ENCODE measurements around the gene C1QTNF12.
"Not testable (repeated sequence)": the region's sequence is repeated elsewhere in the genome, so short reads cannot be mapped to it uniquely, and the experiment has no call there.

Gene C1QTNF12

DNA sequence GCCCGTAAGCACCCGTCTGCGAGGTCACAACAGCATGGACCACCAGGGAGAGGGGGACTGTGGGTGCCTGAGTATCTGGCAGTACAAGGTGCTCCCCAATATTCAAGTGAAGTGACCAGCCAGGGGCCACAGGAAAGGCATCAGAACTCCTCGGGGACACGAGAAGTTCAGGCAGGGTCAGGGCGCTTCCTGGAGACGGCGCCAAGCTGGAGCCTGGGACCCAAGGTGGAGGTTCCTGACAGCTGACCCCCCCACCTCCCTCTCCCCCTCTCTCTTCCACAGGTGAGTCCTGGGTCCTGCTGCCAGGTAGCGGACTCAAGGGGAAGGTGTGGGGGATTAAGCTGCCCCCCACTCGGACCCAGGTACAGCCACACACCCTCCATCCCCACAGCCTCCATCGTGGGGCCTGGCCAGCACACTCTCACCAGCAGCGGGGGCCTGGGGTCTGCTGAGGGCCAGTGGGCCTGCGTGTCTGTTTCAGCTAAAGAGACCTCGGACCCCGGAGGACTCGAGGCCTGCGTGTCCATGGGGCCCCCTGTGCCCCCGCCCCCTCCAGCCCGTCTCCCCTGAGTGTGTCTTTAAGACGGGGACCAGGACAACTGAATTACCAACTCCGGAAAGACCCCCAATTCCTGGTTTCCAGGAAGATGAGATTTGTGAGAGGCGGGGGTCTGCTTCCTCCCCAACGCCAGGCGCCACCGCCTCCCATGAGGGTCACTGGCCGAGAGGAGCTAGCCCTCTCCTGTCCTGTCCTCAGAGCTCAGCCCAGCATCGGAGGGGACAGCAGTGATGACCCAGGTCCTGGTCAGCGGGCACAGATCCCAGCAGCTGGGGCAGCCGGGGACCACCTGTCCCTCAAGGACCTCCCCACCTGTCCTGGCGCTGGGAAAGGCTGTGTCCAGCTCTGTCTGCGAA lies 46.3 kb downstream of the C1QTNF12 start:
- no peak for DNase-seq (ENCODE audit: low read depth in 2 of 2, low spot score in 1 of 2)

GRCh38 chr1:1199141-1199960 lies 47.2 kb downstream of the C1QTNF12 start:
- DNase-seq (ENCODE audit: low read depth in 2 of 2, low spot score in 1 of 2), result no peak

DNA sequence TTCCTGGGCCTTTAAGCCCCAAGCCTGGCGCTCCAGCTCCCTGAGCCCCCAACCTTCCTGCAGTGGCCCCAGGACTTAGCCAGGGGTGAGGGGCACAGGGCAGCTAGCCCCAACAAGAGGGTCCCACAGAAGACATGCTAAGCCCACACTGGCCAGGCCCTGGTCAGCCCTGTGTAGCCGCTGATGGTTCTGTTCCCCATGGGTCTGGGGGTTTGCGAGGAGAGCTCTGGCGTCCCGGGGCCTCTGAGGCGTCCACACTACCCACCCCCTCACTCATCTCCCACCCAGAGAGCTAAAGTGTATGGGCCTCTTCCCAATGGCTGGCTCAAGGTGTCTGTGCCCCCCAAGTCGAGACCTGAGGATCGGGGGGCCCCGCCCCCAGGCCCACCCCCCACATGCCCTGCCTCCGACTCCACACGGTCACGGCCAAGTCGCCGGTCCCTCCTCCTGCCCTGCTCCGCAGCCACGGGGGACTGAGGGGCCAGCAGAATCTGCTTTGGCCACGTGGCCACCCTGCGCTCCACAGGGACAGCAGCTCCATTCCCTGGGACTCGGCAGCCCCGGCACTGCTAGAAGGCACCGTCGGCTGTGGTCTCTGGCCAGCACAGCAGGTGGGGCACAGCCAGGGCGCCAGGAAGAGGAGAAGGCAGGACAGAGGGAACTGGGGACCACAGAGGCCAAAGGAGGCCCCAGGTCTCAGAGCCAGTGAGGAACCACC lies 47.9 kb downstream of the C1QTNF12 start:
- no peak for DNase-seq (ENCODE audit: low read depth in 2 of 2, low spot score in 1 of 2)

GRCh38 chr1:1197551-1198422 lies 48.7 kb downstream of the C1QTNF12 start:
- DNase-seq (ENCODE audit: low read depth in 2 of 2, low spot score in 1 of 2), result no peak

DNA sequence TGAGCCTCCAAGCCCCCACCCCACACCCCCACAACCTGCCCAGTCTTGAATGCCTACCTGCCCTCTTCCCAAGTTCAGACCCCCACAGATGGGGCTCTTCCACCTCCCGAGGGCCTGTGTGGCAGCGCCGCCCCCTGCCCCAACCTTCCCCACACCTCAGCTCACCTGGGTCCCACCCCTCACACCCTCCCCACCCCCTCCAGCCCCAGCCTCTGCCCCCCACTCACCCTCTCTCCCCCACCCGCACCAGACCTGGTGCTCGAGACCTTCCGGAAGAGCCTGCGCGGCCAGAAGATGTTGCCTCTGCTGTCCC lies 49.4 kb downstream of the C1QTNF12 start:
- DNase-seq (ENCODE audit: low read depth in 2 of 2, low spot score in 1 of 2), result no peak

DNA sequence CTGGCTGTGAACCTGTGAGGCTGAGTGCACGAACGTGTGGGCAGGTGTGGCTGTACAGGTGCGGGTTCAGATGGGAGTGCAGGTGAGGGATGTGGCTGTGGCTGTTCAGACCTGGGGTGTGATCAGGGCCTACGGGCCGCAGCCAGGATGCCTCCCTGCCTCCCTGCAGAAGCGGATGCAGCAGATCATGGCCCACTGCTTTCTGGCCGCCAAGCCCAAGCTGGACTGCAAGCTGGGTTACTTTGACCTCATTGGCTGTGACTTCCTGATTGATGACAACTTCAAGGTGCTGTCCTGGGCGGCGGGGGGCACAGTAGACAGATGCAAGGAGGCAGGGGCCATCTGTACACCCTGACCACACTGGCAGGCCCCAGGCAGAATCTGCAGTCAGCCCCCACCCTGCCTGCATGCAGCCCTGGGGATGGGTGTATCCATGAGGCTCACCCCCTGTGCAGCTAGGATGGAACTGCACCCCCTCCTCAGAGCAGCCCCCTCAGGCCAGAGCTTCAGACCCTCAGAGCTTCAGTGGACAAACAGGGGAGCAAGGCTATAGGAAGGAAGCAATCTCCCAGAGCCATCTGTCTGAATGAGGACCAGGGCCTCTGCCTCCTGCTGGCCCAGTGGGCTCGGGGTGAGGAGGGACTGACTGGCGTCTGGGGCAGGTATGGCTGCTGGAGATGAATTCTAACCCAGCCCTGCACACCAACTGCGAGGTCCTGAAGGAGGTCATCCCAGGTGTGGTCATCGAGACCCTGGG lies 49.9 kb downstream of the C1QTNF12 start:
- no peak for DNase-seq (ENCODE audit: low read depth in 2 of 2, low spot score in 1 of 2)

DNA sequence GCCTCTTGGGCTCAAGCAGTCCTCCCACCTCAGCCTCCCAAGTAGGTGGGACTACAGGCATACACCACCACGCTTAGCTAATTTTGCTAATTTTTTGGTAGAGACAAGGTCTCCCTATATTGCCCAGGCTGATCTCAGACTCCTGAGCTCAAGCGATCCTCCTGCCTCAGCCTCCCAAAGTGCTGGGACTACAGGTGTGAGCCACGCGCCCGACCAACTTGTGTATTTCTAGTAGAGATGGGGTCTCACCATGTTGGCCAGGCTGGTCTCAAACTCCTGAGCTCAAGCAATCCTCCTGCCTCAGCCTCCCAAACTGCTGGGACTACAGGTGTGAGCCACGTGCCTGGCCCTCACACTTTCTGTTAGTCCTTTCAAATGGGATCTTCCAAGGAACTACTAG lies 50.8 kb downstream of the C1QTNF12 start:
- DNase-seq (ENCODE audit: low read depth in 2 of 2, low spot score in 1 of 2), result not testable (repeated sequence)

GRCh38 chr1:1194723-1195122 lies 51.8 kb downstream of the C1QTNF12 start:
- DNase-seq (ENCODE audit: low read depth in 2 of 2, low spot score in 1 of 2), result no peak
